GM12878 (cell line): ENCODE results near the gene RAB3A. TPM values are rescaled to one million over a fixed set of nuclear protein-coding genes. Genes with fewer than 3 reads are reported as not detected.

Experiments used
- ATF7 ChIP-seq: fragments of 450-650 bp; IDR thresholded peaks from 2 replicates; pipeline ENCODE4 v1.6.1; 2016; ENCODE audit warnings: low read depth, mild to moderate bottlenecking
- BRCA1 ChIP-seq: IDR thresholded peaks from 2 replicates; pipeline ENCODE4 v1.6.1; 2011; ENCODE audit warnings: low read depth, low read length, improper control_type of control experiment
- CBFB ChIP-seq: IDR thresholded peaks from 2 replicates; pipeline ENCODE4 v1.6.1; 2016; ENCODE audit warnings: antibody characterized with exemption, low read depth
- CEBPB ChIP-seq, 2 experiments: fragments of 150-350 bp in 1 of 2; IDR thresholded peaks; 2 replicates each; pipeline ENCODE4 v1.6.1; 2012 to 2014; ENCODE audit warnings: low read depth in 2 of 2, low read length in 2 of 2, borderline replicate concordance in 1 of 2, inconsistent platforms in 1 of 2
- CHD1 ChIP-seq: IDR thresholded peaks from 2 replicates; pipeline ENCODE4 v1.6.1; 2012; ENCODE audit warnings: low read depth, low read length, improper control_type of control experiment
- EGR1 ChIP-seq, 2 experiments: IDR thresholded peaks; 1 replicate in 1 of 2; 2 replicates in 1 of 2; pipeline ENCODE4 v1.6.1; 2011 to 2012; ENCODE audit warnings: low read depth in 2 of 2, low read length in 2 of 2, borderline replicate concordance in 1 of 2, mild to moderate bottlenecking in 1 of 2, moderate library complexity in 1 of 2
- EZH2 ChIP-seq: IDR thresholded peaks from 2 replicates; pipeline ENCODE4 v1.6.1; 2012; ENCODE audit warnings: low read depth, mild to moderate bottlenecking, control low read depth, inconsistent platforms, low read length, borderline replicate concordance; ENCODE audit not compliant: control insufficient read depth
- GATAD2B ChIP-seq: fragments of 450-650 bp; conservative IDR thresholded peaks from 2 replicates; pipeline ENCODE4 v1.6.1; 2017; ENCODE audit warnings: low read depth, mild to moderate bottlenecking, moderate library complexity
- IRF4 ChIP-seq: IDR thresholded peaks from 2 replicates; pipeline ENCODE4 v1.6.1; 2011; ENCODE audit warnings: low read depth, low read length
- KAT2A ChIP-seq: conservative IDR thresholded peaks from 2 replicates; pipeline ENCODE4 v1.6.1; 2011; ENCODE audit warnings: low read depth, low read length; ENCODE audit not compliant: control insufficient read depth
- PAX5 ChIP-seq: IDR thresholded peaks from 2 replicates; pipeline ENCODE4 v1.6.1; 2011; ENCODE audit warnings: low read depth, low read length, borderline replicate concordance
- RAD21 ChIP-seq: IDR thresholded peaks from 2 replicates; pipeline ENCODE4 v1.6.1; 2011; ENCODE audit warnings: mild to moderate bottlenecking, low read depth, low read length, moderate library complexity; ENCODE audit not compliant: insufficient read depth
- SMAD1 ChIP-seq: fragments of 450-650 bp; IDR thresholded peaks from 2 replicates; pipeline ENCODE4 v1.6.1; 2018; ENCODE audit warnings: mild to moderate bottlenecking, low read depth; ENCODE audit not compliant: partially characterized antibody
- STAT1 ChIP-seq: fragments of 450-650 bp; conservative IDR thresholded peaks from 2 replicates; pipeline ENCODE4 v1.6.1; 2014; ENCODE audit warnings: antibody characterized with exemption, mild to moderate bottlenecking
- SUZ12 ChIP-seq: fragments of 200-600 bp; sonication (generic); IDR thresholded peaks from one replicate; pipeline ENCODE4 v1.6.1; 2018; ENCODE audit warnings: antibody characterized with exemption, mild to moderate bottlenecking; ENCODE audit not compliant: unreplicated experiment
- TAF1 ChIP-seq: IDR thresholded peaks from 2 replicates; pipeline ENCODE4 v1.6.1; 2011; ENCODE audit warnings: mild to moderate bottlenecking, low read depth, low read length, borderline replicate concordance
- polyA plus RNA-seq, 11 experiments: library from polyadenylated mRNA; depleted of rRNA in 4 of 11; unstranded in 6 of 11; stranded (reverse) in 5 of 11; fragments of >200 nt; fragmentation: Nextera tagmentation in 4 of 11; fragmentation: Illumina TruSeq in 1 of 11; extraction: Ambion mirVana in 4 of 11; extraction: Trizol in 1 of 11; gene quantifications; 1 replicate in 1 of 11; 2 replicates in 10 of 11; pipeline versions ENCODE4 v1.2.1 to v1.2.3, GENCODE V29; 2011 to 2016; ENCODE audit warnings: inconsistent platforms in 2 of 11, missing spikeins in 2 of 11, low read depth in 1 of 11
- total RNA-seq, 4 experiments: library from RNA; depleted of rRNA in 3 of 4; stranded (reverse); fragments of >200 nt in 3 of 4; fragmentation: Illumina TruSeq in 1 of 4; extraction: Trizol in 1 of 4; gene quantifications; 2 replicates each; pipeline versions ENCODE4 v1.2.1 to v1.2.3, GENCODE V29; 2013 to 2021
- TF ChIP-seq, protein P1 (sequence below): fragments of 450-650 bp; conservative IDR thresholded peaks from 2 replicates; pipeline ENCODE4 v1.6.1; 2017; ENCODE audit warnings: mild to moderate bottlenecking, moderate library complexity
- TF ChIP-seq, protein P2 (sequence below): fragments of 450-650 bp; IDR thresholded peaks from 2 replicates; pipeline ENCODE4 v1.6.1; 2016; ENCODE audit warnings: mild to moderate bottlenecking
- TF ChIP-seq, protein P3 (sequence below): fragments of 150-350 bp; IDR thresholded peaks from 2 replicates; pipeline ENCODE4 v1.6.1; 2016; ENCODE audit warnings: low read depth, low read length
- TF ChIP-seq, protein P4 (sequence below): IDR thresholded peaks from 2 replicates; pipeline ENCODE4 v1.6.1; 2012; ENCODE audit warnings: mild to moderate bottlenecking, low read depth, low read length

RAB3A gene
- total and polyA plus RNA-seq, 10 of the 15 experiments (the other 5 are each of a cell fraction or from before 2014, with no cell fraction given), result 0.07 to 3.5 (median 1.2) TPM; not detected in 1

DNA sequence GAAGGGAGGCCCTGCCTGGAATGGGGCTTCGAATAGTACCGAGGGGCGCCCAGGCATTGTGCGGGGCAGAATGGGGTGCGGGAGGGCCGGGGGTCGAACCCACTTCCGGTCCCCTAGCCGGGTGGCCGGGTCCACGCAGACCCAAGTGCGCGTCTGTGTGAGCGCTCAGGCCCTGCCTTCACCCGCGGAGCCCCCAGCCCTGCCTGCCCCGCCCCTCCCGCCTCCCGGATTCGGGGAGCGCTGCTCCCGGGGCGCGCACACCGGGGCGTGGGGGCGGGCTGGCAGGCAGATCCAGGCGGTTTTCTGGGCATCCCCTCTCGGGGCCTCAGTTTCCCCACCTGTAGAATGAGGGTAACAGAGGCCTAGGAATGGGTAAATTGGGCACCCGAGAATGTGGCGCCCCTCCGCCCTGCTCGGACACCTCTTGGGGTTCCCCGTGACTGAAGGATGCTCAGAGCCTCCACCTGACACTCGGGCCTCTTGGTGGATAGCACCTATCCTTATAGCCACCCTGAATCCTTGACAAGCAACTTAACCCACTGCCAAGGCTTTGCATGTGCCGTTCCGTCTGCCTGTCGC lies 50.2 kb downstream of the RAB3A start (continued):
- no peak for TF ChIP-seq ATF7
- TF ChIP-seq, protein P1, sequence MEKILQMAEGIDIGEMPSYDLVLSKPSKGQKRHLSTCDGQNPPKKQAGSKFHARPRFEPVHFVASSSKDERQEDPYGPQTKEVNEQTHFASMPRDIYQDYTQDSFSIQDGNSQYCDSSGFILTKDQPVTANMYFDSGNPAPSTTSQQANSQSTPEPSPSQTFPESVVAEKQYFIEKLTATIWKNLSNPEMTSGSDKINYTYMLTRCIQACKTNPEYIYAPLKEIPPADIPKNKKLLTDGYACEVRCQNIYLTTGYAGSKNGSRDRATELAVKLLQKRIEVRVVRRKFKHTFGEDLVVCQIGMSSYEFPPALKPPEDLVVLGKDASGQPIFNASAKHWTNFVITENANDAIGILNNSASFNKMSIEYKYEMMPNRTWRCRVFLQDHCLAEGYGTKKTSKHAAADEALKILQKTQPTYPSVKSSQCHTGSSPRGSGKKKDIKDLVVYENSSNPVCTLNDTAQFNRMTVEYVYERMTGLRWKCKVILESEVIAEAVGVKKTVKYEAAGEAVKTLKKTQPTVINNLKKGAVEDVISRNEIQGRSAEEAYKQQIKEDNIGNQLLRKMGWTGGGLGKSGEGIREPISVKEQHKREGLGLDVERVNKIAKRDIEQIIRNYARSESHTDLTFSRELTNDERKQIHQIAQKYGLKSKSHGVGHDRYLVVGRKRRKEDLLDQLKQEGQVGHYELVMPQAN, result 0 out of 2 replicates have a peak, but pooled peaks have one; percentile 9
- no peak for TF ChIP-seq CBFB
- TF ChIP-seq EGR1 (IDR thresholded peaks at IDR 0.05; ENCODE audit: borderline replicate concordance in 1 of 2, low read depth in 2 of 2, low read length in 2 of 2), result peak in 1 of 2 experiments; percentile 10; a peak in 1 of 3 replicates
- TF ChIP-seq, protein P2, sequence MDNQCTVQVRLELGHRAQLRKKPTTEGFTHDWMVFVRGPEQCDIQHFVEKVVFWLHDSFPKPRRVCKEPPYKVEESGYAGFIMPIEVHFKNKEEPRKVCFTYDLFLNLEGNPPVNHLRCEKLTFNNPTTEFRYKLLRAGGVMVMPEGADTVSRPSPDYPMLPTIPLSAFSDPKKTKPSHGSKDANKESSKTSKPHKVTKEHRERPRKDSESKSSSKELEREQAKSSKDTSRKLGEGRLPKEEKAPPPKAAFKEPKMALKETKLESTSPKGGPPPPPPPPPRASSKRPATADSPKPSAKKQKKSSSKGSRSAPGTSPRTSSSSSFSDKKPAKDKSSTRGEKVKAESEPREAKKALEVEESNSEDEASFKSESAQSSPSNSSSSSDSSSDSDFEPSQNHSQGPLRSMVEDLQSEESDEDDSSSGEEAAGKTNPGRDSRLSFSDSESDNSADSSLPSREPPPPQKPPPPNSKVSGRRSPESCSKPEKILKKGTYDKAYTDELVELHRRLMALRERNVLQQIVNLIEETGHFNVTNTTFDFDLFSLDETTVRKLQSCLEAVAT, result peak; percentile 59; the same call in 1 of the 2 replicates
- TF ChIP-seq TAF1, result no peak
- TF ChIP-seq SMAD1, result no peak
- TF ChIP-seq STAT1, result no peak
- TF ChIP-seq, protein P3, sequence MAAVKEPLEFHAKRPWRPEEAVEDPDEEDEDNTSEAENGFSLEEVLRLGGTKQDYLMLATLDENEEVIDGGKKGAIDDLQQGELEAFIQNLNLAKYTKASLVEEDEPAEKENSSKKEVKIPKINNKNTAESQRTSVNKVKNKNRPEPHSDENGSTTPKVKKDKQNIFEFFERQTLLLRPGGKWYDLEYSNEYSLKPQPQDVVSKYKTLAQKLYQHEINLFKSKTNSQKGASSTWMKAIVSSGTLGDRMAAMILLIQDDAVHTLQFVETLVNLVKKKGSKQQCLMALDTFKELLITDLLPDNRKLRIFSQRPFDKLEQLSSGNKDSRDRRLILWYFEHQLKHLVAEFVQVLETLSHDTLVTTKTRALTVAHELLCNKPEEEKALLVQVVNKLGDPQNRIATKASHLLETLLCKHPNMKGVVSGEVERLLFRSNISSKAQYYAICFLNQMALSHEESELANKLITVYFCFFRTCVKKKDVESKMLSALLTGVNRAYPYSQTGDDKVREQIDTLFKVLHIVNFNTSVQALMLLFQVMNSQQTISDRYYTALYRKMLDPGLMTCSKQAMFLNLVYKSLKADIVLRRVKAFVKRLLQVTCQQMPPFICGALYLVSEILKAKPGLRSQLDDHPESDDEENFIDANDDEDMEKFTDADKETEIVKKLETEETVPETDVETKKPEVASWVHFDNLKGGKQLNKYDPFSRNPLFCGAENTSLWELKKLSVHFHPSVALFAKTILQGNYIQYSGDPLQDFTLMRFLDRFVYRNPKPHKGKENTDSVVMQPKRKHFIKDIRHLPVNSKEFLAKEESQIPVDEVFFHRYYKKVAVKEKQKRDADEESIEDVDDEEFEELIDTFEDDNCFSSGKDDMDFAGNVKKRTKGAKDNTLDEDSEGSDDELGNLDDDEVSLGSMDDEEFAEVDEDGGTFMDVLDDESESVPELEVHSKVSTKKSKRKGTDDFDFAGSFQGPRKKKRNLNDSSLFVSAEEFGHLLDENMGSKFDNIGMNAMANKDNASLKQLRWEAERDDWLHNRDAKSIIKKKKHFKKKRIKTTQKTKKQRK, result no peak
- TF ChIP-seq CEBPB (IDR thresholded peaks at IDR 0.05; ENCODE audit: borderline replicate concordance in 1 of 2, low read depth in 2 of 2, low read length in 2 of 2), result no peak
- TF ChIP-seq KAT2A, result no peak
- TF ChIP-seq GATAD2B, result peak; percentile 71; the same call in 1 of the 2 replicates
- TF ChIP-seq SUZ12, result no peak
- TF ChIP-seq IRF4, result no peak
- TF ChIP-seq EZH2, result no peak
- TF ChIP-seq BRCA1, result no peak
- TF ChIP-seq PAX5, result no peak
- TF ChIP-seq, protein P4, sequence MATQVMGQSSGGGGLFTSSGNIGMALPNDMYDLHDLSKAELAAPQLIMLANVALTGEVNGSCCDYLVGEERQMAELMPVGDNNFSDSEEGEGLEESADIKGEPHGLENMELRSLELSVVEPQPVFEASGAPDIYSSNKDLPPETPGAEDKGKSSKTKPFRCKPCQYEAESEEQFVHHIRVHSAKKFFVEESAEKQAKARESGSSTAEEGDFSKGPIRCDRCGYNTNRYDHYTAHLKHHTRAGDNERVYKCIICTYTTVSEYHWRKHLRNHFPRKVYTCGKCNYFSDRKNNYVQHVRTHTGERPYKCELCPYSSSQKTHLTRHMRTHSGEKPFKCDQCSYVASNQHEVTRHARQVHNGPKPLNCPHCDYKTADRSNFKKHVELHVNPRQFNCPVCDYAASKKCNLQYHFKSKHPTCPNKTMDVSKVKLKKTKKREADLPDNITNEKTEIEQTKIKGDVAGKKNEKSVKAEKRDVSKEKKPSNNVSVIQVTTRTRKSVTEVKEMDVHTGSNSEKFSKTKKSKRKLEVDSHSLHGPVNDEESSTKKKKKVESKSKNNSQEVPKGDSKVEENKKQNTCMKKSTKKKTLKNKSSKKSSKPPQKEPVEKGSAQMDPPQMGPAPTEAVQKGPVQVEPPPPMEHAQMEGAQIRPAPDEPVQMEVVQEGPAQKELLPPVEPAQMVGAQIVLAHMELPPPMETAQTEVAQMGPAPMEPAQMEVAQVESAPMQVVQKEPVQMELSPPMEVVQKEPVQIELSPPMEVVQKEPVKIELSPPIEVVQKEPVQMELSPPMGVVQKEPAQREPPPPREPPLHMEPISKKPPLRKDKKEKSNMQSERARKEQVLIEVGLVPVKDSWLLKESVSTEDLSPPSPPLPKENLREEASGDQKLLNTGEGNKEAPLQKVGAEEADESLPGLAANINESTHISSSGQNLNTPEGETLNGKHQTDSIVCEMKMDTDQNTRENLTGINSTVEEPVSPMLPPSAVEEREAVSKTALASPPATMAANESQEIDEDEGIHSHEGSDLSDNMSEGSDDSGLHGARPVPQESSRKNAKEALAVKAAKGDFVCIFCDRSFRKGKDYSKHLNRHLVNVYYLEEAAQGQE, result no peak
- TF ChIP-seq RAD21, result no peak
- TF ChIP-seq CHD1, result no peak
